PC-9 (cell line): Measurements from ENCODE around the gene SCYGR2. TPM values are rescaled to one million over a fixed set of nuclear protein-coding genes. Genes with fewer than 3 reads are reported as not detected.

ENCODE experiments used
- BruUV-seq: library from RNA; stranded (reverse); fragments of 400-500 nt; replicated peaks from 2 replicates; lab custom pipeline; 2021; lab: Mats Ljungman, UMichigan
- CTCF ChIA-PET: fragments of 300-600 bp; sonication (Branson Sonifier 250); formaldehyde crosslinking; loops from one replicate; lab custom pipeline; 2022; ENCODE audit warnings: antibody characterized with exemption; lab: Charles Lee
- POLR2A ChIA-PET: fragments of 300-600 bp; sonication (Branson Sonifier 250); formaldehyde crosslinking; loops from one replicate; lab custom pipeline; 2022; ENCODE audit warnings: antibody characterized with exemption; ENCODE audit not compliant: unreplicated experiment; lab: Charles Lee
- DNase-seq, 2 experiments: peaks; one replicate each; pipeline versions ENCODE4 v3.0.0 to v3.0.0-alpha.2; 2015 to 2022; ENCODE audit warnings: mixed read lengths in 1 of 2
- H2AFZ ChIP-seq: fragments of 200-600 bp; sonication (generic); 2 replicates; pipeline ENCODE4 v1.8.1; 2017; ENCODE audit warnings: antibody characterized with exemption
- H3F3A ChIP-seq: fragments of 200-600 bp; sonication (generic); 2 replicates; pipeline ENCODE4 v1.8.1; 2017; ENCODE audit warnings: antibody characterized with exemption, mild to moderate bottlenecking, low read depth; ENCODE audit not compliant: insufficient read depth
- H3K27ac ChIP-seq: fragments of 200-600 bp; sonication (generic); 2 replicates; pipeline ENCODE4 v1.6.1; 2016; ENCODE audit warnings: mixed run types
- H3K27me3 ChIP-seq: fragments of 200-600 bp; sonication (generic); 2 replicates; pipeline ENCODE4 v1.6.1; 2016; ENCODE audit warnings: low read depth, mixed run types; ENCODE audit not compliant: insufficient read depth
- H3K36me3 ChIP-seq: fragments of 200-600 bp; sonication (generic); 2 replicates; pipeline ENCODE4 v1.6.1; 2016; ENCODE audit warnings: low read depth, mixed run types
- H3K4me1 ChIP-seq: fragments of 200-600 bp; sonication (generic); replicated peaks from 2 replicates; pipeline ENCODE4 v1.6.1; 2016; ENCODE audit warnings: mixed run types; ENCODE audit not compliant: insufficient read depth
- H3K4me2 ChIP-seq: fragments of 200-600 bp; sonication (generic); 2 replicates; pipeline ENCODE4 v1.6.1; 2017; ENCODE audit warnings: mixed run types
- H3K4me3 ChIP-seq: fragments of 200-600 bp; sonication (generic); 2 replicates; pipeline ENCODE4 v1.6.1; 2016; ENCODE audit warnings: mixed run types
- H3K79me2 ChIP-seq: fragments of 200-600 bp; sonication (generic); 2 replicates; pipeline ENCODE4 v1.6.1; 2017; ENCODE audit warnings: low read depth, mixed run types
- H3K9me2 ChIP-seq: fragments of 200-600 bp; sonication (generic); 2 replicates; pipeline ENCODE4 v1.8.1; 2017; ENCODE audit warnings: mild to moderate bottlenecking; ENCODE audit not compliant: insufficient read depth
- H3K9me3 ChIP-seq: fragments of 200-600 bp; sonication (generic); 2 replicates; pipeline ENCODE4 v1.8.1; 2016; ENCODE audit warnings: low read depth; ENCODE audit not compliant: insufficient read depth
- H4K20me1 ChIP-seq: fragments of 200-600 bp; sonication (generic); 2 replicates; pipeline ENCODE4 v1.8.1; 2017; ENCODE audit not compliant: insufficient read depth
- CTCF ChIP-seq: fragments of 200-600 bp; sonication (generic); conservative IDR thresholded peaks from 2 replicates; pipeline ENCODE4 v1.6.1; 2017; ENCODE audit warnings: mixed run types, antibody characterized with exemption, mild to moderate bottlenecking, moderate library complexity
- EZH2 ChIP-seq: fragments of 200-600 bp; sonication (generic); IDR thresholded peaks from 2 replicates; pipeline ENCODE4 v1.8.0; 2017; ENCODE audit warnings: antibody characterized with exemption, low read depth
- intact Hi-C: fragments of 100-400 bp; cut with micrococcal nuclease; formaldehyde crosslinking; loops from one replicate; pipeline ENCODE4 v1.10.0; 2022; ENCODE audit not compliant: unreplicated experiment
- total RNA-seq: library from RNA; stranded (reverse); gene quantifications from 2 replicates; pipeline ENCODE4 v1.2.3, GENCODE V29; 2021

Gene SCYGR2
- total RNA-seq, 1 experiment from 2014 or later: not detected

- H3K36me3 ChIP-seq: no peaks in the 10 kb centered on the region
- H2AFZ ChIP-seq: no peak overlapping the region
- no peaks in the 10 kb centered on the region for H3K9me2 ChIP-seq
- H3K27me3 ChIP-seq: no peaks in the 10 kb centered on the region
- no peak overlapping the region for H3K27ac ChIP-seq
- TF ChIP-seq EZH2: no peak
- no peak for TF ChIP-seq CTCF
- CTCF ChIA-PET: interaction anchor here (0.7 kb wide), 1 partner anchor 10 kb away, joined by 3 read pairs; no protein-coding TSS in a partner anchor
- no TSS peak for BruUV-seq
- no peaks in the 10 kb centered on the region for H4K20me1 ChIP-seq
- 0 out of 2 replicates have a peak, but pooled peaks cover 4% of the 10 kb centered on the region for H3K4me1 ChIP-seq
- H3F3A ChIP-seq: no peaks in the 10 kb centered on the region
- no peaks in the 10 kb centered on the region for H3K79me2 ChIP-seq
- no peak overlapping the region for H3K4me2 ChIP-seq
- POLR2A ChIA-PET: no interaction called here
- intact Hi-C loops: no loop called here
- no peak overlapping the region for H3K4me3 ChIP-seq
- H3K9me3 ChIP-seq: no peaks in the 10 kb centered on the region
- DNase-seq: no peak
Measured at GRCh38 chr2:227606476-227606875, 7.8 kb downstream of the SCYGR2 start.

GRCh38 chr2:227607941-227608340, 9.2 kb downstream of the SCYGR2 start:
- intact Hi-C loops: no loop called here
- H3K4me1 ChIP-seq: peaks cover 10% of the 10 kb centered on the region
- no peak overlapping the region for H2AFZ ChIP-seq
- H3K36me3 ChIP-seq: no peaks in the 10 kb centered on the region
- no peak for DNase-seq
- H3K27ac ChIP-seq: no peak overlapping the region
- H3K4me3 ChIP-seq: no peak overlapping the region
- POLR2A ChIA-PET: no interaction called here
- no peaks in the 10 kb centered on the region for H3K27me3 ChIP-seq
- BruUV-seq: no TSS peak
- 0 out of 2 replicates have a peak, but pooled peaks cover 5% of the 10 kb centered on the region for H3F3A ChIP-seq
- TF ChIP-seq CTCF (no peak), EZH2 (no peak)
- CTCF ChIA-PET: no interaction called here
- H4K20me1 ChIP-seq: no peaks in the 10 kb centered on the region
- H3K79me2 ChIP-seq: no peaks in the 10 kb centered on the region
- no peak overlapping the region for H3K4me2 ChIP-seq
- H3K9me3 ChIP-seq: no peaks in the 10 kb centered on the region
- H3K9me2 ChIP-seq: no peaks in the 10 kb centered on the region

- H3K4me2 ChIP-seq: no peak overlapping the region
- peaks cover 18% of the 10 kb centered on the region for H3K4me1 ChIP-seq
- no peaks in the 10 kb centered on the region for H3K9me3 ChIP-seq
- no peaks in the 10 kb centered on the region for H4K20me1 ChIP-seq
- no peak overlapping the region for H3K27ac ChIP-seq
- H3K4me3 ChIP-seq: no peak overlapping the region
- BruUV-seq: no TSS peak
- 0 out of 2 replicates have a peak, but pooled peaks cover 10% of the 10 kb centered on the region for H3F3A ChIP-seq
- DNase-seq: no peak
- intact Hi-C loops: no loop called here
- TF ChIP-seq EZH2: no peak
- no peak for TF ChIP-seq CTCF
- H3K79me2 ChIP-seq: no peaks in the 10 kb centered on the region
- H3K9me2 ChIP-seq: no peaks in the 10 kb centered on the region
- H3K27me3 ChIP-seq: no peaks in the 10 kb centered on the region
- POLR2A ChIA-PET: interaction anchor here (0.6 kb wide), 1 partner anchor 453 kb away, joined by 3 read pairs; no protein-coding TSS in a partner anchor
- H2AFZ ChIP-seq: no peak overlapping the region
- CTCF ChIA-PET: interaction anchor here (0.6 kb wide), 1 partner anchor 122 kb away, joined by 3 read pairs; no protein-coding TSS in a partner anchor
- H3K36me3 ChIP-seq: no peaks in the 10 kb centered on the region
Measured at GRCh38 chr2:227608561-227609338, 10.1 kb downstream of the SCYGR2 start.
